Transverse colon (tissue), 4 donors: ENCODE measurements around the gene GDF9. TPM values are rescaled to one million over a fixed set of nuclear protein-coding genes. Genes with fewer than 3 reads are reported as not detected.
A peak's percentile ranks its signal among the peaks of the same experiment; 100 is the strongest.

Experiments
- DNase-seq: peaks from one replicate; pipeline ENCODE4 v3.0.0-alpha.2; 2019
- H3K27ac ChIP-seq, 4 donors: fragments of 200-600 bp; sonication (generic); 2 replicates each; pipeline ENCODE4 v1.5.1; 2016 to 2018; ENCODE audit warnings: inconsistent platforms in 4 of 4
- H3K27me3 ChIP-seq: fragments of 200-600 bp; sonication (generic); 2 replicates; pipeline ENCODE4 v1.5.1; 2017; ENCODE audit warnings: inconsistent platforms
- H3K36me3 ChIP-seq, 4 donors: fragments of 200-600 bp; sonication (generic); 2 replicates each; pipeline ENCODE4 v1.5.1; 2017 to 2019; ENCODE audit warnings: inconsistent platforms in 4 of 4
- H3K4me1 ChIP-seq, 4 donors: fragments of 200-600 bp; sonication (generic); 2 replicates each; pipeline ENCODE4 v1.5.1; 2017 to 2020; ENCODE audit warnings: inconsistent platforms in 4 of 4
- H3K4me3 ChIP-seq, 4 donors: fragments of 200-600 bp; sonication (generic); 1 replicate in 1 of 4; 2 replicates in 3 of 4; pipeline versions ENCODE4 v1.5.1 to v1.6.1; 2017 to 2019; ENCODE audit warnings: inconsistent platforms in 4 of 4
- H3K9me3 ChIP-seq, 2 donors: fragments of 200-600 bp; sonication (generic); 2 replicates each; pipeline ENCODE4 v1.5.1; 2017 to 2019; ENCODE audit warnings: inconsistent platforms in 2 of 2
- EP300 ChIP-seq: sonication (generic); formaldehyde crosslinking; IDR thresholded peaks from one replicate; pipeline ENCODE4 v1.6.1; 2017; ENCODE audit warnings: antibody characterized with exemption, low read depth
- POLR2A ChIP-seq: fragments of 450-650 bp; IDR thresholded peaks from one replicate; pipeline ENCODE4 v1.6.1; 2016; ENCODE audit warnings: antibody characterized with exemption, mild to moderate bottlenecking, moderate library complexity
- POLR2AphosphoS5 ChIP-seq, 3 donors: sonication (generic); formaldehyde crosslinking; IDR thresholded peaks; one replicate each; pipeline ENCODE4 v1.6.1; 2016; ENCODE audit warnings: antibody characterized with exemption in 3 of 3
- WGBS, 2 donors: methylation state at CpG; one replicate each; pipeline ENCODE4 v1.1.5; 2018; ENCODE audit warnings: low coverage in 1 of 2; 5-methylcytosine and 5-hydroxymethylcytosine counted together
- in situ Hi-C, 4 donors: fragments of 200-750 bp; cut with MboI; loops; one replicate each; pipeline versions ENCODE4 v1.15.0 to v1.15.1; 2017; ENCODE audit warnings: low sequenced_read_pairs in 3 of 4, low pct_ligation_motif_present in 1 of 4, low pct_unique_long_range_greater_than_20kb in 1 of 4
- intact Hi-C: fragments of 100-400 bp; cut with DNase I; formaldehyde crosslinking; loops from one replicate; pipeline ENCODE4 v1.15.1; 2023; ENCODE audit warnings: low total_unique reads
- total RNA-seq, 4 donors: library from RNA; depleted of rRNA; stranded (reverse); fragments of >200 nt; gene quantifications; one replicate each; pipeline ENCODE4 v1.1.0, GENCODE V29; 2016
- TF ChIP-seq, protein P1 (sequence below), 5 experiments: fragments of 200-600 bp in 3 of 5; fragments of 450-650 bp in 2 of 5; sonication (generic) in 3 of 5; IDR thresholded peaks; 1 replicate in 2 of 5; 2 replicates in 3 of 5; pipeline ENCODE4 v1.5.1; 2016 to 2017; ENCODE audit warnings: antibody characterized with exemption in 5 of 5, inconsistent platforms in 3 of 5, mild to moderate bottlenecking in 2 of 5, moderate library complexity in 1 of 5

GDF9 gene
- total RNA-seq, 4 donors from 2014 or later, result 0.27 to 0.79 TPM; not detected in 2

DNA sequence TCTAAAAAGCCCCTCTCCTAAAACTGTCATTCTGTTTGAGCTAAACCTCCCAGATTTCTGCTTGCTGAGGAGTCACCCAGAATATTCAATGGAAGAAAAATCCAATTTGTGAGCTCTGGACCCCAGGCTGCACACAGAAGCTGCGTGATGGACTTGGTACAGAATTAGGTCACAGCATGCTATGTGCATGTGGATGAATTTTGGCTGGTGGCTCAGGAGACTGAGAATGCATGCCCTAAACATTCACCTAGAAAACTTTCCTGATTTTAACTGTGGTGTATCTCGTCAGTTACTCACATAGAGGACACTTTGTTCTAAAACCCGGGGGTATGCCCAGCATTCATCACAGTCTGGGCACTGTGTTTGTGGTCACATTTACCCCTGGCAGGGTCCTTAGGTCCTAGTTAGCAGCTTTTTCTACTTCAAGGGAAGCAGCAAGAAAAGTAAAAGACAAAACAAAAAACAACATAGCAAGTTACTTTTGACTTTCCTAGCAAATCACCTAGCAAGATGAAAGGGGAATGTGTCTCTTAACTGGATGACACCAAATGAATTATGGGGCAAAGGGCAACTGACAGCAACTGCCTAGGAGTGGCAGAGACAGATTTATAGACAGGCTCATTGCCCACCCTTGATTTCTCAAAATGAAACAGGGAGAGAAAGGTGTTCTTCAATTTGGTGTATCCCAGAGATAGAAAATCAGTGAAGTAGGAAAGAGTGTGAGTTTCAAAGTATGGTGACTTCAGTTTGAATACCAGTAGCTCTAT lies 27.6 kb downstream of the GDF9 start:
- in situ Hi-C loops (loop anchor here in 2 of 4 donors (10.0 to 25.0 kb wide), 2 partner anchors 46 to 451 kb away; no protein-coding TSS in a partner anchor), intact Hi-C loops (no loop called here)
- Histone ChIP-seq H3K4me1 (peaks cover 14 to 55% (median 42%) of the 10 kb centered on the region in 4 donors), H3K27ac (peak overlapping the region; percentile 86 to 92 (median 88)), H3K9me3 (no peaks in the 10 kb centered on the region), H3K27me3 (no peaks in the 10 kb centered on the region), H3K36me3 (no peaks in the 10 kb centered on the region), H3K4me3 (no peak overlapping the region)
- TF ChIP-seq EP300, result no peak
- TF ChIP-seq POLR2AphosphoS5 (IDR thresholded peaks at IDR 0.05), result no peak
- no peak for TF ChIP-seq POLR2A
- TF ChIP-seq, protein P1, sequence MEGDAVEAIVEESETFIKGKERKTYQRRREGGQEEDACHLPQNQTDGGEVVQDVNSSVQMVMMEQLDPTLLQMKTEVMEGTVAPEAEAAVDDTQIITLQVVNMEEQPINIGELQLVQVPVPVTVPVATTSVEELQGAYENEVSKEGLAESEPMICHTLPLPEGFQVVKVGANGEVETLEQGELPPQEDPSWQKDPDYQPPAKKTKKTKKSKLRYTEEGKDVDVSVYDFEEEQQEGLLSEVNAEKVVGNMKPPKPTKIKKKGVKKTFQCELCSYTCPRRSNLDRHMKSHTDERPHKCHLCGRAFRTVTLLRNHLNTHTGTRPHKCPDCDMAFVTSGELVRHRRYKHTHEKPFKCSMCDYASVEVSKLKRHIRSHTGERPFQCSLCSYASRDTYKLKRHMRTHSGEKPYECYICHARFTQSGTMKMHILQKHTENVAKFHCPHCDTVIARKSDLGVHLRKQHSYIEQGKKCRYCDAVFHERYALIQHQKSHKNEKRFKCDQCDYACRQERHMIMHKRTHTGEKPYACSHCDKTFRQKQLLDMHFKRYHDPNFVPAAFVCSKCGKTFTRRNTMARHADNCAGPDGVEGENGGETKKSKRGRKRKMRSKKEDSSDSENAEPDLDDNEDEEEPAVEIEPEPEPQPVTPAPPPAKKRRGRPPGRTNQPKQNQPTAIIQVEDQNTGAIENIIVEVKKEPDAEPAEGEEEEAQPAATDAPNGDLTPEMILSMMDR (IDR thresholded peaks at IDR 0.05), result no peak
- no peak for DNase-seq
- 45% methylated on average over 3 of the region's 3 CpGs; no CpG with 5 or more reads in 1 of the 2 donors for WGBS, 2 donors

DNA sequence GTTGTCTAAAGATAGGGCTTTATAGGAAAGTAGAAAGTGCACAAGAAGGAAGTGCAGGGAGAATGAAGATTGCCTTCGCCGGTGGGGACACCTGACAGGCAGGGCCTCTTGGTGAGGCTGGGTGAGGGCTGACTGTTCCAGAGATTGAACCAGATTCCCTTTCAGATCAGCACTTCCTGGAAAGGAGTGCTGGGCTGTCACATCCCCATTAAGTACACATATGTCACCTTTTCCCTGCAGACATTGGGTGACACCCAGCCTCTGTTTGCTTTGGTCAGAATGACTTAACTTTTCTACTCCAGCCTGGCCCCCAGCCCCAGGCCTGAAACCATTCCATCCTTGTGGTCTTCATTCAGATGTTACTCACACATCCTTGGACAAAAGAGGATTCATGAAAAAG lies 28.4 kb downstream of the GDF9 start:
- 41 to 45% methylated on average over 2 of the region's 2 CpGs for WGBS, 2 donors
- peak; percentile 80 for DNase-seq
- Histone ChIP-seq H3K9me3 (no peaks in the 10 kb centered on the region), H3K27ac (peak overlapping the region; percentile 86 to 92 (median 88)), H3K4me1 (peaks cover 14 to 55% (median 42%) of the 10 kb centered on the region in 4 donors), H3K36me3 (no peaks in the 10 kb centered on the region), H3K4me3 (no peak overlapping the region), H3K27me3 (no peaks in the 10 kb centered on the region)
- intact Hi-C loops, result no loop called here
- no peak for TF ChIP-seq EP300
- TF ChIP-seq POLR2AphosphoS5 (IDR thresholded peaks at IDR 0.05), result peak in 2 of 3 donors; percentile 77 to 85
- TF ChIP-seq, protein P1 (IDR thresholded peaks at IDR 0.05), result no peak
- TF ChIP-seq POLR2A, result peak; percentile 82
- in situ Hi-C loops, result loop anchor here in 2 of 4 donors (10.0 to 25.0 kb wide), 2 partner anchors 47 to 451 kb away; no protein-coding TSS in a partner anchor

DNA sequence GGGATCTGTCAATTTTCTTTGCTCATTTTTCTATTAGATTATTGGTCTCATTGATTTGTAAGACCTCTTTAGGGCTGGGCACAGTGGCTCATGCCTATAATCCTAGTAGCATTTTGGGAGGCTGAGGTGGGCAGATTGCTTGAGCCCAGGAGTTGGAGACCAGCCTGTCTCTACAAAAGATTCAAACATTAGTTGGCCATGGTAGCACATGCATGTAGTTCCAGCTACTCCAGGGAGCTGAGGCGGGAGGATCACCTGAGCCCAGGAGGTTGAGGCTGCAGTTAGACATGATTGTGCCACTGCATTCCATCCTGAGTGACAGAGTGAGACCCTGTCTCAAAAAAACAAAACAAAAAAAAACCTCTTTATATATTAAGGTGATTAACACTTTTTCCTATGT lies 29.4 kb downstream of the GDF9 start:
- Histone ChIP-seq H3K27me3 (no peaks in the 10 kb centered on the region), H3K27ac (peak overlapping the region; percentile 86 to 92 (median 88)), H3K9me3 (no peaks in the 10 kb centered on the region), H3K4me1 (peaks cover 14 to 55% (median 42%) of the 10 kb centered on the region in 4 donors), H3K4me3 (no peak overlapping the region), H3K36me3 (no peaks in the 10 kb centered on the region)
- 86% methylated on average over 1 of the region's 1 CpG; no CpG with 5 or more reads in 1 of the 2 donors for WGBS, 2 donors
- DNase-seq, result no peak
- TF ChIP-seq, protein P1 (IDR thresholded peaks at IDR 0.05), result no peak
- TF ChIP-seq EP300, result no peak
- no peak for TF ChIP-seq POLR2AphosphoS5 (IDR thresholded peaks at IDR 0.05)
- TF ChIP-seq POLR2A, result no peak
- in situ Hi-C loops, result loop anchor here in 2 of 4 donors (10.0 to 25.0 kb wide), 2 partner anchors 48 to 450 kb away; no protein-coding TSS in a partner anchor
- intact Hi-C loops, result no loop called here

DNA sequence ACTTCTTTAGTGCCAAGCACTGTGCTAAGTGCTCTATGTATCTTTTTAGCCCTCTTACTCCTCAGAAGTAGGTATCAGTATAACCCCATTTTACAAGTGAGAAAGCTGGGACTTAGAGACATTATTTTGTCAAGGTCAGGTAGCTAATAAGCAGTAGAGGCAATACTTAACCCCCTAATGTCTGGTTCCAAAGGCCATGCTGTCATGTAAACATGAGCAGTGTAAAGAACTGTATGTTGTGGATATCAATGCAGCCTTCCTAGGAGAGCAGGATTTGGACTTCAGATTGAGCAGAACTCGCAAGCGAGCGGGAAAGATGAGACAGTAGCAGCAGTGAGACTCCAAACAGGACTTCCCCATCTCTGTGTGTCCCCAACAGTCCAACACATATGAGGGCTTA lies 32.2 kb downstream of the GDF9 start:
- TF ChIP-seq, protein P1 (IDR thresholded peaks at IDR 0.05), result no peak
- no peak for TF ChIP-seq POLR2A
- TF ChIP-seq POLR2AphosphoS5 (IDR thresholded peaks at IDR 0.05), result no peak
- TF ChIP-seq EP300, result no peak
- in situ Hi-C loops, result loop anchor here in 2 of 4 donors (10.0 to 25.0 kb wide), 2 partner anchors 51 to 447 kb away; no protein-coding TSS in a partner anchor
- H3K4me3 ChIP-seq, result no peak overlapping the region
- H3K27ac ChIP-seq, result no peak overlapping the region
- no peak for DNase-seq
- no peaks in the 10 kb centered on the region for H3K9me3 ChIP-seq
- no peaks in the 10 kb centered on the region for H3K27me3 ChIP-seq
- H3K36me3 ChIP-seq, result no peaks in the 10 kb centered on the region
- intact Hi-C loops, result no loop called here
- H3K4me1 ChIP-seq, result peaks cover 8 to 50% (median 40%) of the 10 kb centered on the region in 4 donors
- 94 to 97% methylated on average over 3 of the region's 3 CpGs for WGBS, 2 donors
